Measurements from ENCODE around the gene PLCB1. TPM values are rescaled to one million over a fixed set of nuclear protein-coding genes. Genes with fewer than 3 reads are reported as not detected.
"Not testable (repeated sequence)": the region's sequence is repeated elsewhere in the genome, so short reads cannot be mapped to it uniquely, and the experiment has no call there.

The PLCB1 gene
- total RNA-seq, 1 experiment from 2014 or later: 7.2 TPM

DNA sequence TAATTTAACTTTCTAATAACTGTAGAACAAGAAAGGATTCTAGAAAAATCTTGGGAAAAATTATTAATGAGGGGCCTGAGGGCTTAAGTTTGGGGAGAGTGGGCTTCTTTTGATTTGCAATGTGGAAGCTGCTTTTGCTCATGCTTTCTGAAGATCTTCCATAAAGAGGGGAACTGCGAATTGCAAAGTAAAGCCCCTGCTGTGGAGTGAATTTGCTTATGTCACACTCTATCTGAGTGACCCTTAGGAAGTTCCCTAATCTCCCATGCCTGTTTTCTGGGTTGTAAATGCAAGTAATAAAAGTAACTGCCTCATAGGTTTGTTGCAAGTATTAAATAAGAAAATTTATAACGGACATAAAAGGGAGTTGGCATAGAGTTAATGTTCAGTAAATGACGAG, 301.2 kb downstream of the PLCB1 start:
- no peak for DNase-seq (ENCODE audit: low read depth)

DNA sequence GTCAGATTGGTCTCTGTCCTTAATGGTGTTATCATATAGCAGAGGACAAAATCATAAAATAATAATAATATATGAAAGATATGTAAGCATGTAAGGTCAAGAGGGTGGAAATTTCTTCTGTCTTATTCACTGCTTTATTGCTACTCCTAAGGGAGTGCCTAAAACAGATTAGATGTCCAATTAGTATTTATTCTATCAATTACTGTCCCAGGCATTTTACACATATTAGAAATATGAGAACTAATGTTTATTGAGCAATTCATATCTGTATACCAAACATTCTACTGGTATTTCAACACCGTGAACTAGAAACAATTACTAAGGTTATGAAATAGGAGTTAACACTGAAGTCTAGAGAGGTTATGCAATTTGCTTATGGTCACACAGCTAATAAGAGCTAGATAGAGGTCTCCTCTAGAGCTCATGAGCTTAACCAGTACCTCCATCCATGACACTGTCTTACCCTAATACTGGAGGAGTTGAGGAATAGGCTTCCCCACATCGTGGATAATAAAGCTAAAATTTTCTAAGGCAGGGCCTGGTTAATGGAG, 302.3 kb downstream of the PLCB1 start:
- DNase-seq (ENCODE audit: low read depth): no peak

DNA sequence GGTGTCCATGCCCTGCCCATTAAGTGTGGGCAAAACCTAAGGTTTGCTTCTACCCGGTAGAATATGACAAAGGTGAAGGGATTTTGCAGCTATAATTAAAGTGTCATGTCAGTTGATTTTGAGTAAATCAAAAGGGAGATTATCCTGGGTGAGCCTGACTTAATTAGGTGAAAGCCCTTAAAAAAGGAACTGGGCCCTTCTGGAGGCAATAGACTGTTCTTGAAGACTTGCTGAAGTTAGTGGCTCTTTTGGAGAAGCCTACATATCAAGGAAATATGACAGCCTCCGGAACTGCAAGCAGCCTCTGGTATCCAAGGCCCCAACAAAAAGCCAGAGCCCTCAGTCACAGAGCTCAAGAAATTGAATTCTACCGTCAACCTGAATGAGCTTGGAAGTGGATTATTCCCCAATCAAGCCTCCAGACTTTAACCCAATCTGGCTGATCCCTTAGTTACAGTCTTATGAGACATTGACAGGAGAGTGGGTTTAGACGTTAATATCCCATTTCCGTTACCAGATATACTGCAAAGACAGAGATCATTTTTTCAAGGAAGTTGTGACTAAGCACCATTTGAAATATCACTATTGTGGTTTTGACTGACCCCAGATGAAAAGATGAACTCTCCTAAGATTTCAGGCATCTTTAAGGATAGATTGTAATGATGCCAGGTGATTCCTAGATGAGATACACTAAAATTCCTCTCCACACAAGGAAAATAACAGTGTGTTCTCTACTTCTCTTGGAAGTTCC, 303.4 kb downstream of the PLCB1 start:
- peak; percentile 59 for DNase-seq (ENCODE audit: low read depth)

DNA sequence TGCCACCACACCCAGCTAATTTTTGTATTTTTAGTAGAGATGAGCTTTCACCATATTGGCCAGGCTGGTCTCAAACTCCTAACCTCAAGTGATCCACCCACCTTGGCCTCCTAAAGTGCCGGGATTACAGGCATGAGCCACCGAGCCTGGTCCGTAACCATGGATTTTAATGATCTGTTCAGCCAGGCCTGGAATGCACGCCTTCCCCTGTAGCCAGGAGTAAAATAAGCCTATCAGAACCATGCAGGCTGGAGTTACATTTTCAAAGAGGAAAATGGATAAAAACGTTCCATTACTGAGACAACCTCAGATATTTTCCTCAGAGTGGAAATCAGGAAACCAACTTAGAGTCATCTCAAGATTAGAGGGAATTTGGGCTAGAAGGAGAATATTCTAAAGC, 304.9 kb downstream of the PLCB1 start:
- DNase-seq (ENCODE audit: low read depth): not testable (repeated sequence)

DNA sequence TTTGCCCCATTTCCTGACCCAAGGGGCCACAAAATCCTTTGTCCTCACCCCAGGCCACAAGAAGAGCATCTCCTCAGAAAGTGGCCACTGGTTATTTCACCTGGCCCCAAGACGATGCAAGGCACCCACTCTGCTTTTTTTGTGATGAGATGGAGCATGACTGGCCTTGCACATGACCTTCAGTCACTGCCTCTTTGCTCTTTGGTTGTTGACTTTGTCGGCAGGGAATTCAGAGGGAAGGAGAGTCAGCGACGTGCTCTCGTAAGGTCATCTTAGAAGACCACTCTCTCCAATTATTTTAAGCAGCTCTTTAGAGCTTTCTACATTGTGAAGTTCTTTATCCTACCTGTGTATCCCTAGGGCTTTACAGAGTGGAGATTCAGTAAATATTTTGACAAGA, 306.7 kb downstream of the PLCB1 start:
- no peak for DNase-seq (ENCODE audit: low read depth)

DNA sequence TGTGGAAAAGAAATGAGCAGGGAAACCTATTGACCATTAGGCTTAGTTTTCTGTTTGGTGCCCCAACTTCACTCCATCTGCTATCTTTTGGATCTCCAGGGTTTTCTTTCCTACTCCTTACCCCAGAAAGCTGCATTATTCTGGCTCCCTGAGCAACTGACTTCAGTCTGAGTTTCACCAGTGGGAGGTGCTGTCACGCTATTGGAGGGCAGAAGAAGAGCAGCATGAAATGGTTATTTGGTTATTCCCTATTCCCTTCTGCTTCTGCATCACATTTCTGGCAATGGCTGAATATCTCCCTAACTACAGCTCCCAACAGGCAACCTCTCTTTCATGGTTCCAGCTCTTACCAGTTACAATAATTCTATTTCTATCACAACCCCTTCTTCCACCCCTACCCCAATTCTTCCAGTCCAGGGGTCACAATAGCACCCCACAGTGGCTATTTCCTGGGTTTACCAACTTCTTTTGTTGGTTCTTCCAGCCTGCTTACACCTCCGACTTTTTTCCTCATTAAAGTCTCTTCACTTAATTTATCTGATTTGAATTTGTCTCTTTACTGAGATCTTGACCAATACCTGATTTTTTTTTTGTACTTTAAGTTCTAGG, 311.5 kb downstream of the PLCB1 start:
- no peak for DNase-seq (ENCODE audit: low read depth)

DNA sequence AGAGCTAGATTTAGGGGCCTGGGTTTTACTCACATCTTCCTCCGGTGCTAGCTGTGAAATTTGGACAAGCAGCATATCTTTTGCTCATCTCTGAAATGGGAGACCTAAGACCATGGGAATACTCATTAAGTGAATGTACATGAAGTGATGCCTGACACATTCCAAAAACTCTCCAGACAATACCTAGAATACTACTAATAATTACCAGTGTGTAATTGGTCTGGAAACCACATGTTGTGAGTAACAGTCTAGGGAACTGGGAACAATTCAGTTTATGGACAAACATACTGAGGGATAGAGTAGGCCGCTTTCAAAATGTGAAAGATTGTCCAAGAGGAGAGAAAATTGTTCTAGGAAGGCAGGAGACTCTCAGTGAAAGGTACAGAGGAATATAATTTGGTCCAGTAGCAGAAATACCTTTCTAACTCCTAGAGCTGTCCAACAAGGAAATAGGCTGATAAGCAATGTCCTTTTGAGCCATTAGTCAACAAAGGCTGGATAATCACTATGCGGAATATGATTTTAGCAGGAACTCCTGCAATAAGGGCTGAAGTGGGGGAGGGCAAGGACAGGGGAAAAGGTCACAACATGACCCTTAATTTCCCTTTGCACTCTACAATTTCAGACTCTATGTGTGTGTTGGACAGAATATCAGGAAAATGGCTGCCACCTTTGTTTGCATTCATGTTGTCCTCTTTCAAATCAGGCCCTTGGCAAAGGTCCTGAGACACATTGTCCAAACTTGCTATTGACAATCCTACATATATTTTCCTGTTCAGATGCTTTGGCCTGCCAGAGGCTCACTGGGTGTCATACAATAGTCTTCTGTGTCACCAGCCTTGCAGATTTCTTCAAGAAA, 315.4 kb downstream of the PLCB1 start:
- DNase-seq (ENCODE audit: low read depth): no peak

DNA sequence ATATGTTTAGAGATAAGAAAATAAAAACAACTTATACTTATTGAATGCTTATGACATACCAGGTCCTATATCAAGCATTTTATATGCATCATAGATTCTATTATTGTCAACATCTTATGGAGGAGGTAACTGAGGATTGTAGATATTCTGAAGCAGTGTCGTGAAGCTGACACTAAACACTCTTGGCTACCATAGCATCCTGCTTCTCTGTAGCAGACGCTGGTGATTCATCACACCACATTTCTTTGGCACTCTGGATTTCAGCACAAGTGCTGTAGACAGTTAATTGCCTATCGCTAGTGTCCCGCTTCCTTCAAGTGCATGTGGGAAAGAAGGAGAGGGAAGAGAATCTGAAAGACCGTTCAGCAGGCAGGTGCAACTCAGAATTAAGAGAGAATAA, 317.1 kb downstream of the PLCB1 start:
- DNase-seq (ENCODE audit: low read depth): peak; percentile 50

DNA sequence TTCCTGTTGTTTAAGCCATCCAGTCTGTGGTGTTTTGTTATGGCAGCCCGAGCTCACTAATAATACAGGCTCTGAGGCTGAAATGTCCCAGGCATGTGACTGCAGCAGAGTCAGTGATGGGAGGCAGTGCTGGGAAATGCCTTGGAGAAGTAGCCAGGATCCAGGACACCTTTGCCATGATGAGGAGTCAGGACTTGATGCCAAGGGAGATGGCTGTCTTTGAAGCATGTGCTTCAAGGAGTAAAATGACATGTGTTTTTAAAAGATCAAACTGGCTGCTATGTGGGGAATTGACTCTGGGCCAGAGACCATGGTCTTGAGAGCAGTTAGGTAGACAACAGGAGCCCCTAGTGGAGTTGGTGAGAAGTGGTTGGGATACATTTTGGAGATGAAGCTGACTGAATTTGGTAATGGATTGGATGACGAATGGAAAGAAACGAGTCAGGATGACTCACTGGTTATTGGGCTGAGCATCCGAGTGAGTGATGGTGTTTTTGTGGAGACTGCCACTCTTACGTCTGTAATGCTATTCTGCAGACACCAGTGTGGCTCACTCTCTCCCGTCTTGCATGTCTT, 322.2 kb downstream of the PLCB1 start:
- DNase-seq (ENCODE audit: low read depth): peak; percentile 98

DNA sequence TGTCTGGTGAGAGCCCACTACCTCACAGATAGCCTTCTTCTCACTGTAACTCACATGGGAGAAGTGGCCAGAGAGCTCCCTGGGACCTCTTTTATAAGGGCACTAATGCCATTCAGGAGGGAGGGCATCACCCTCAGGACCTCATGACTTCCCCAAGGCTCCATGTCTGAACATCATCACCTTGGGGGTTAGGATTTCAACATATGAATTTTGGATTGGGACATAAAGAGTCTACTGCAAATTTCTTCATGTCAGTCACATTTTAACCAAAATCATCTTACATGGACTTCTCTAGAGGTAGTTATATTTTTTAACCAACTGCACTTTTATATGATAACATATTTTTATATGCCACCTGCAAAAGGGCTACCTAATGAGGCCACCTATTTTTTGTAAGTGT, 324.7 kb downstream of the PLCB1 start:
- DNase-seq (ENCODE audit: low read depth): no peak

DNA sequence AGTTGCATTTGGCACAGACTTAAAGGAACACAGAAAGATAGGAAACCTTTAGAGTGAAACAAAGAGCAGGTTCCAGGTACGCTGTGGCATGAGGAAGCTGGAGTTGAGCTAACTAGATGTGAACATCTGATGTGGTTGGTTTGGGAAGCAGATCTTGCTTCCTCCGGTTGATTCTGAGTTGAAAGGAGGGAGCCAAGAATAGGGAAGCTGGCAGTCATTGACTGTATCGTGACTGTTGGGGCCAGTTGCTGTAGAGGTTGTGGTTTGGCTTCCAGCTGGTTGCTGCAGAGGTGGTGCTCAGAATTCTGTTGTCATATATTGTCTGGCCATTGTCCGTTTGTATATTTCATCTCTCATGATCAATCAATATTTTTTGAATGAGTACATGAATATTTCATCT, 325.9 kb downstream of the PLCB1 start:
- DNase-seq (ENCODE audit: low read depth): no peak

DNA sequence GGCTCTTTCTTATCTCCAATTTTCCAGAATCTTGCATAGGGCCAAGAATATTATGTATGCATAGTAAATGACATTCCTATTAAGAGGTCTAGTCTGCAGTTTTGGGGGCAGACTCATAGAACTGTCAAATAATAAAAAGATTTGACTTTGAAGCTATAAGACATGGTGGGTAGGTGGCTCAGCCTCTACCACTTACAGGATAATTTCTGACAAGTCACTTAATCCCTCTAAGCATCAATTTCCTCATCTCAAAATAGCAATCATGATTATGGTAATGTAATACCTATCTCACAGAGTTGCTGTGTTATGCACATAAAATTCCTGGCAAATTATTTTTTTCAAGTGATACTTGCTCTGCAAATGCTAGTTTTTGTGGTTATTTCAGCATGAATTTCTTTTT, 329.1 kb downstream of the PLCB1 start:
- no peak for DNase-seq (ENCODE audit: low read depth)

DNA sequence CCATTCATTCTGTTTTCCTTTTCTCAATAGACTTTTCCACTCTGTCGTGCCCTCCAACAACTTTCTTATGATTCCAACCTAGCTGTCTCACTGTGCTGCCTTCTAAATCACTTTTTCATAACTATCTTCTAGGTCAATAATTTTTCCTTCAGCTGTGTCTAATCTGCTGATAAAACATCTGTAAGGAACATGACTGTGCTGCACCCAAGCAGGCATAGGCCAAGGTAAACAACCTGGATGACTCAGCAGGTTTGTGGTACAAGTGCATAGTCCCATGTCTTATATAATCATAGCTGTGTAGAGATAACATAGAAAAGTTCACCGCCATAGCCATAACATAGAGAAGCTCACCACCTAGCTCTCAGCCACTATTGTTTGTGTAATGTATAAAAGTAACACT, 332.3 kb downstream of the PLCB1 start:
- DNase-seq (ENCODE audit: low read depth): peak; percentile 53

DNA sequence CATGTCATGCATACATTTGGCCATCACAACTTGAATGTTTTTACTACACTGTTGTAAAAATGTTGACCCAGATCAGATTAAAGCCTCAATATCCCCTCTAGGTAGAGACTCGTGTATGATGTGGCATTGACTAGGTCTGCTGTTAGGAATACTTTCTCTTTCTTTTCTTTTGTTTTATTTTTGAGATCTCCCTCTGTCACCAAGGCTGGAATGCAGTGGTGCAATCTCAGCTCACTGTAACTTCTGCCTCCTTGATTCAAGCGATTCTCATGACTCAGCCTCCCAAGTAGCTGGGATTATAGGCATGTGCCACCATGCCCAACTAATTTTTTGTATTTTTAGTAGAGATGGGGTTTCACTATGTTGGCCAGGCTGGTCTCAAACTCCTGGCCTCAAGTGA, 334.7 kb downstream of the PLCB1 start:
- DNase-seq (ENCODE audit: low read depth): peak; percentile 64

DNA sequence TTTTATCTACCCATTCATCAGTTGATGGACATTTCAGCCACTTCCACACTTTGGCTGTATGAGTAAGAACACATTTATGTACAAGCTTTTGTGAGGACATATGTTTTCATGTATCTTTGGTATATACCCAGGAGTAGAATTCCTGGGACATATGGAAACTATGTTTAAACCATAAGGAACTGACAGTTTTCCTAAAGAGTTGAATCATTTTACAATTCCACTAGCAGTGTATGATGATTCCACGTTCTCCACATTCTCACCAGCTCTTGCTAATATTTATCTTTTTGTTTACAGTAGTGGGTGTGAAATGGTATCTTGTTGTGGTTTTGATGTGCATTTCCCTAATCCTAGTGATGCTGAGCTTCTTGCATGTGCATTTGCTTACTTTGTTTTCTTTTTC, 338.1 kb downstream of the PLCB1 start:
- no peak for DNase-seq (ENCODE audit: low read depth)

DNA sequence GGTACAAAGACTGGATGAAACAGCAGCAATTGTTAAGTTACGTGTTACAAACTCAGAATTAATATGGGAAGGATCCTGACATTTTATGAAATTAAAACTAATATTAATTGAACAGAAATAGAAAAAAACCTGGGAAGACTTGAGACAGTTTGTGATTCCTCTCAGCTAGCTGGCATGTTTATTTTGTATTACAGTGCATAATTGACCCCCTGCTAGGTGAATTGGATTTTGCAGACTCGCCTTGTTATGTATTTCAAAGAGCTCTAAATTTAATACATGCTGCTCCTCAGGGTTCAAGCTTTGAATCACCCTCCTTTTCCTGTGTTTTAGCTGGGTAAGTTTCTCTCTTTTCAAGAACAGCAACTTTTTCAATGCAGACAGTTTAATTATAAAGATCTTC, 339.4 kb downstream of the PLCB1 start:
- DNase-seq (ENCODE audit: low read depth): no peak

DNA sequence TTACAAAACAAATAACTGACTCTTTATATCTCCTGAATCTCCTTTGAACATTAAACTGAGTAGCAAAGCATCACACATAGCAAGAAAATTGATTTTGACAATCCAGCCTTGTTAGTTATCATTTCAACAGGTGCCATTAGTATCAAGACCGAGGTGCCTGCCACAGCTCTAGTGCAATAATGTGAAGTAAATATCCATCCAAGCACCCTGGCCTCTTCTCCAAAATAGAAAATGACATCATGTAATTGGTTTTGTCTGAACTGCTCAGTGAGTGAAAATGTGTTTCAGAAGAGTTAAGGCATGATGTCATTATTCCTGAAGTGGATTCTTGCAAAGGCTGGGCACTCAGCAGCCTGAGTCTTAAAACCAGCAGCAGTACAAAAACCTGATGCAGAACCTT, 341.4 kb downstream of the PLCB1 start:
- DNase-seq (ENCODE audit: low read depth): no peak

DNA sequence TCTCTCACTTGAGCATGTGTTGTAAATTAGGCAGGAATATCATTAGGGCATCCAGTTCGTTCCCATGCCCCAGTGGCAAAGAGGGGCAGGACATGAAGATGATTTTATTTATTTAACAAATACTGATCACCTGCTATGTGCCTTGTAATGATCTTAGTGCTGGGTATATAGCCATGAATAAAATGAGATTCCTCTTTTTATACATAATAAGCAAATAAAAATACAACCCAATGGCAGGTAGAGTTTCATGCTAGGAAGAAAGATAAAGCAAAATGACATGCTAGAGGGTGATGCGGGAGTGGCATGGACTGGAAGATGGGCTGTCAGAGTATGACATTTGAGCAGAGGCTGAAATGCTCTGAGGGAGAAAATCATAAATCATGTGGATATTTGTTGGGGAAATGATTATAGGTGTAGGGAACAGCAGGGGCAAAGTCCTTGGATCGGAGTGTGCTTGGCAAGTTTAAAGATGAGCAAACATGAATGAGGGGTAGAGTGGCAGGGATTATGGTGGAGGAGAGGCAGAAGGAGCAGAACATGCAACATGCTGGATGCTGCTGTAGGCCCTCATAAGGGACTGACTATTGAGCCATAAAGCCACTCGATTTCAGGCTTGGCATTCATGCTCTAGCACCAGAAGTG, 342.1 kb downstream of the PLCB1 start:
- DNase-seq (ENCODE audit: low read depth): no peak

DNA sequence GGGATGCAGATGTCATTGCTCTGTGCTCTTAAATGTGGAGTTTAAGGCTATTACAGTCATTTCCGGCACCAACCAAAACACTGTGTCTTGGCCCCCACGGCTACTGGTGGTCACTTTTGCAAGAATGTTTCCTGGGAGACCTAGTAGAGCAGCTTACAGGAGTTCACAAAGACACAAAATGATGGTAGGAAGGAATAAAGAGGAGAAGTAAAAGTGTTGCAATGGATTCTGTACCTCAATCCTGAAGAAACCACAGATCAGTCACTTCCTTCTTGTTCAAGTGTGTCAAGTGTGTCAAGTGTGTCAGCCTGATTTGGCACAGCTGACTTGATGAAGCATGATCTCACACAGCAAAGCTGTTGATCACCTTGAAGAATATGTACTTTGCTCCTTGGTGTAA, 344.0 kb downstream of the PLCB1 start:
- peak; percentile 51 for DNase-seq (ENCODE audit: low read depth)

DNA sequence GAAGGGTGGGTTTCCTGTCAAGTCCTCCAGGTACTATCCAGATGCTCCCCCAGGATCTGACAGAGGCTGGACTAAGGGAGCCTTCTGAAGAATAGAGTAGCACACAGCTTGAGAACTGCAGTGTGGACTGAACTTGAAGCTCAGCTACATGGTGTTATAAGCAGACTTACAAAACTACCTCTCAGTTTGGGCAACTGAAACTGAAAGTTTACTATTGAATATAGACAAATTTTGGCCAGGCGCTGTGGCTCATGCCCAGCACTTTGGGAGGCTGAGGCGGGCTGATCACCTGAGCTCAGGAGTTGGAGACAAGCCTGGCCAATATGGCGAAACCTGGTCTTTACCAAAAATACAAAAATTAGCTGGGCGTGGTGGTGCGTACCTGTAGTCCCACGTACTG, 348.5 kb downstream of the PLCB1 start:
- no peak for DNase-seq (ENCODE audit: low read depth)

DNA sequence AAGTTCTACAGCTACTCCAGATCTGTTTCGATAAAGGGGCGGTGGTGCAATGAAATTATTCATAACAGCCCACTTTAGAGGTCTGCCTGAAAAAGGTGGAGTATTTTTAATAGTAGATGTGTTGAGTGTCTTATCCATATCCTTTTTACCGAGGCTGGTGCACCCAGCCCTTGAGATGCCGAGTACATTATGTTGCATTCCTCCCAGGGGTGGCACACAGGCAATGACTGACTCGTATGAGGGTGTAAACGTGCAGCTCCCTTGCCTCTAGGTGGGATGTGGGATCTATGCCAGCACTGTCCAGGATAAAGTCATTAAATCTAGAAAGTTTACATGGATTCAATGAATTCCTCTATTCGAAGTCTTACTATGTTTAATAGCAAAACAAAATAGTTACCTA, 355.6 kb downstream of the PLCB1 start:
- DNase-seq (ENCODE audit: low read depth): no peak
